Measurements from ENCODE around the gene UBXN1.

GRCh38 chr11:62677714-62678113 lies 1.2 kb downstream of the UBXN1 start:
- no peak for TF ChIP-seq CTCF (IDR thresholded peaks at IDR 0.05; ENCODE audit: insufficient read depth, low read length, poor library complexity, severe bottlenecking)
- no peak for TF ChIP-seq EZH2phosphoT487 (conservative IDR thresholded peaks at IDR 0.05; ENCODE audit: low read length)
